NCI-H510A treated with DMSO at 0.1 percent for 48 hours (cell line): ENCODE results near the gene BCAS3.
A peak's percentile ranks its signal among the peaks of the same experiment; 100 is the strongest.
"Not testable (repeated sequence)": the region's sequence is repeated elsewhere in the genome, so short reads cannot be mapped to it uniquely, and the experiment has no call there.

Experiments used
- DNase-seq: peaks from one replicate; lab custom pipeline; 2025; lab: John Stamatoyannopoulos, UW

BCAS3 gene

GRCh38 chr17:61127960-61128359 is 450.3 kb downstream of the BCAS3 start:
- DNase-seq = no peak

- DNase-seq = no peak
Measured at GRCh38 chr17:61128661-61129115, 451.0 kb downstream of the BCAS3 start.

GRCh38 chr17:61129267-61130254 is 451.9 kb downstream of the BCAS3 start:
- DNase-seq = no peak

- no peak for DNase-seq
Measured at GRCh38 chr17:61130330-61130729, 452.7 kb downstream of the BCAS3 start.

- DNase-seq = no peak
Measured at GRCh38 chr17:61131585-61131984, 453.9 kb downstream of the BCAS3 start.

- no peak for DNase-seq
Measured at GRCh38 chr17:61132524-61132923, 454.9 kb downstream of the BCAS3 start.

- no peak for DNase-seq
Measured at GRCh38 chr17:61133853-61134252, 456.2 kb downstream of the BCAS3 start.

GRCh38 chr17:61134551-61135235 is 457.0 kb downstream of the BCAS3 start:
- DNase-seq = no peak

- no peak for DNase-seq
Measured at GRCh38 chr17:61135782-61136181, 458.1 kb downstream of the BCAS3 start.

- no peak for DNase-seq
Measured at GRCh38 chr17:61136296-61136695, 458.6 kb downstream of the BCAS3 start.

GRCh38 chr17:61139219-61139618 is 461.6 kb downstream of the BCAS3 start:
- DNase-seq = no peak

GRCh38 chr17:61140081-61140786 is 462.6 kb downstream of the BCAS3 start:
- no peak for DNase-seq

GRCh38 chr17:61143026-61143425 is 465.4 kb downstream of the BCAS3 start:
- no peak for DNase-seq

- no peak for DNase-seq
Measured at GRCh38 chr17:61144137-61144536, 466.5 kb downstream of the BCAS3 start.

GRCh38 chr17:61144617-61145564 is 467.2 kb downstream of the BCAS3 start:
- no peak for DNase-seq

- not testable (repeated sequence) for DNase-seq
Measured at GRCh38 chr17:61146833-61147232, 469.2 kb downstream of the BCAS3 start.

GRCh38 chr17:61149106-61149825 is 471.6 kb downstream of the BCAS3 start:
- no peak for DNase-seq

GRCh38 chr17:61149862-61150362 is 472.3 kb downstream of the BCAS3 start:
- peak; percentile 68 for DNase-seq

- DNase-seq = no peak
Measured at GRCh38 chr17:61150686-61151299, 473.1 kb downstream of the BCAS3 start.

GRCh38 chr17:61152898-61153297 is 475.2 kb downstream of the BCAS3 start:
- DNase-seq = peak; percentile 83
